Mesothelial cell of epicardium (in vitro differentiated cells): ENCODE measurements around the gene IQCH. TPM values are rescaled to one million over a fixed set of nuclear protein-coding genes. Genes with fewer than 3 reads are reported as not detected.

ENCODE experiments used
- DNase-seq, 2 experiments: peaks; one replicate each; pipeline ENCODE4 v3.0.0; 2021; ENCODE audit warnings: low spot score in 2 of 2; ENCODE audit not compliant: unreplicated experiment in 2 of 2
- H3K27ac Mint-ChIP-seq: 2 replicates; pipeline ENCODE4 v1.8.0; 2021; ENCODE audit warnings: mixed read lengths
- H3K27me3 Mint-ChIP-seq: 2 replicates; pipeline ENCODE4 v1.8.0; 2021; ENCODE audit warnings: low read depth, mixed read lengths
- H3K36me3 Mint-ChIP-seq: 2 replicates; pipeline ENCODE4 v1.8.0; 2021; ENCODE audit warnings: mixed read lengths
- H3K4me1 Mint-ChIP-seq: 2 replicates; pipeline ENCODE4 v1.8.0; 2021; ENCODE audit warnings: mixed read lengths
- H3K4me3 Mint-ChIP-seq: 2 replicates; pipeline ENCODE4 v1.8.0; 2021; ENCODE audit warnings: mild to moderate bottlenecking, moderate library complexity, mixed read lengths
- H3K9me3 Mint-ChIP-seq: 2 replicates; pipeline ENCODE4 v1.8.0; 2021; ENCODE audit warnings: mixed read lengths
- CTCF ChIP-seq: fragments of 200-600 bp; sonication (generic); IDR thresholded peaks from one replicate; pipeline ENCODE4 v1.5.0; 2021; ENCODE audit warnings: antibody characterized with exemption; ENCODE audit not compliant: unreplicated experiment
- total RNA-seq: library from RNA; stranded (reverse); gene quantifications from 3 replicates; pipeline ENCODE4 v1.2.1, GENCODE V29; 2021

IQCH gene
- total RNA-seq, 1 donor from 2014 or later = 0.98 TPM

- Mint-ChIP-seq H3K4me3 (no peak overlapping the region), H3K27ac (no peak overlapping the region), H3K36me3 (no peaks in the 10 kb centered on the region), H3K4me1 (peaks cover 8% of the 10 kb centered on the region), H3K9me3 (no peaks in the 10 kb centered on the region), H3K27me3 (peaks cover 2% of the 10 kb centered on the region)
- no peak for TF ChIP-seq CTCF
- DNase-seq = no peak
Observed at GRCh38 chr15:67415181-67415580, 160.6 kb downstream of the IQCH start.

GRCh38 chr15:67416891-67417290 is 162.3 kb downstream of the IQCH start:
- no peak for DNase-seq
- Mint-ChIP-seq H3K9me3 (no peaks in the 10 kb centered on the region), H3K27me3 (peaks cover 2% of the 10 kb centered on the region), H3K36me3 (no peaks in the 10 kb centered on the region), H3K4me3 (no peak overlapping the region), H3K27ac (no peak overlapping the region), H3K4me1 (peaks cover 8% of the 10 kb centered on the region)
- TF ChIP-seq CTCF = no peak

- no peak overlapping the region for H3K27ac Mint-ChIP-seq
- no peak for DNase-seq
- no peaks in the 10 kb centered on the region for H3K9me3 Mint-ChIP-seq
- no peaks in the 10 kb centered on the region for H3K27me3 Mint-ChIP-seq
- no peak overlapping the region for H3K4me3 Mint-ChIP-seq
- TF ChIP-seq CTCF = no peak
- H3K4me1 Mint-ChIP-seq = peaks cover 6% of the 10 kb centered on the region
- peaks cover 2% of the 10 kb centered on the region for H3K36me3 Mint-ChIP-seq
Observed at GRCh38 chr15:67419705-67420104, 165.1 kb downstream of the IQCH start.

- Mint-ChIP-seq H3K27ac (no peak overlapping the region), H3K4me3 (no peak overlapping the region), H3K9me3 (no peaks in the 10 kb centered on the region), H3K36me3 (peaks cover 2% of the 10 kb centered on the region), H3K27me3 (no peaks in the 10 kb centered on the region), H3K4me1 (peaks cover 3% of the 10 kb centered on the region)
- no peak for TF ChIP-seq CTCF
- DNase-seq = no peak
Observed at GRCh38 chr15:67420137-67420536, 165.6 kb downstream of the IQCH start.

GRCh38 chr15:67421105-67421504 is 166.5 kb downstream of the IQCH start:
- Mint-ChIP-seq H3K9me3 (no peaks in the 10 kb centered on the region), H3K4me1 (no peaks in the 10 kb centered on the region), H3K27ac (no peak overlapping the region), H3K36me3 (peaks cover 2% of the 10 kb centered on the region), H3K4me3 (no peak overlapping the region), H3K27me3 (no peaks in the 10 kb centered on the region)
- no peak for DNase-seq
- no peak for TF ChIP-seq CTCF

- TF ChIP-seq CTCF = no peak
- no peaks in the 10 kb centered on the region for H3K4me1 Mint-ChIP-seq
- no peaks in the 10 kb centered on the region for H3K27me3 Mint-ChIP-seq
- H3K36me3 Mint-ChIP-seq = peaks cover 2% of the 10 kb centered on the region
- no peak overlapping the region for H3K4me3 Mint-ChIP-seq
- H3K27ac Mint-ChIP-seq = no peak overlapping the region
- DNase-seq = no peak
- no peaks in the 10 kb centered on the region for H3K9me3 Mint-ChIP-seq
Observed at GRCh38 chr15:67422296-67422695, 167.7 kb downstream of the IQCH start.
